NCI-H1436 (cell line): ENCODE data around the gene COPS3.

ENCODE experiments used
- DNase-seq: peaks from one replicate; lab custom pipeline; 2025; lab: John Stamatoyannopoulos, UW

COPS3 gene

DNA sequence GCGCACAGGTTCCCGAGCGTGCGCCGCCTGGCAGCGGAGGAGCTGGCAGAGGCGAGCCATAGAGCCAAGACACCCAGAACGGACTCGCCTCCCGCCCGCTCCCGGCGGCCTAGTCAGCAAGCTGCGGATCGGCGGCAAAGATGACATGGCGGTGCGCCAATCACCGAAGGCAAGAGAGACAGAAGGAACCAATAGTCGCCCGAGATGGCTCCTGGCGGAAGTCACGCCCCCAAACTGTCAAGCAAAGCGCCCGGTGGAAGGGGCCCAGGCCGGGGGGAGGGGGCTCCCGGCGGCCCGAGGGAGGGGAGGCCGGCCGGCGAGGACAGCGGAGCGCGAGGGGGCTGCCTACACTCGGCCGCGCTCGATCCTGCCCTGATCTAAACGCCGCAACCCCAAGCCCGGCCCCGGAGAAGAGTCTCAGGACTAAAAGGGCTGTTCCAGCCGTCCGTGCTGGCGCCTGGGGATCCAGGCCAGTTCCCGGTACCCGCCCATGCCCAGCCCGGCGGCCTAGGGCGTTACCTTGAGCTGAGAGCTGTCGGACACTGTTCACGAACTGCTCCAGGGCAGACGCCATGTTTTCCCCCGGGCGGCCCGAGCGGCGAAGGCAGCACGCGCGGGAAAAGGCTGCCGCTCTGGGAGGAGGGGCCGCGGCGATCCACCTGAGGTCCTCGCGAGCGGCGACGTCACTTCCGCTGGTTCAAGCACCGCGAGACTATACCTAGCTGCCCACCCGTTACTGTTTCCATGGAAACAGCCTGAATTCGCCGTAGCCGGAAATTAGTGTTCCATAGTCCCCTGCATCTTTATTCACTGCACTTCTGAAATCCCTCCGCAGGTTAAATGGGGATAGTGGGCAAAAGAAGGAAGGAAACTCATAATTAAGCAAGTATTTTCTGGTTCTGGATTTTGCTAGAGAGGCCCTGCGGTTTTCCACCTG, at the start of gene COPS3:
Gene COPS3 (minus strand): TSS at position 634 of the 937 bp plus-strand sequence. CDS start 60 bp downstream, at position 574.
- peak; percentile 99 for DNase-seq

DNA sequence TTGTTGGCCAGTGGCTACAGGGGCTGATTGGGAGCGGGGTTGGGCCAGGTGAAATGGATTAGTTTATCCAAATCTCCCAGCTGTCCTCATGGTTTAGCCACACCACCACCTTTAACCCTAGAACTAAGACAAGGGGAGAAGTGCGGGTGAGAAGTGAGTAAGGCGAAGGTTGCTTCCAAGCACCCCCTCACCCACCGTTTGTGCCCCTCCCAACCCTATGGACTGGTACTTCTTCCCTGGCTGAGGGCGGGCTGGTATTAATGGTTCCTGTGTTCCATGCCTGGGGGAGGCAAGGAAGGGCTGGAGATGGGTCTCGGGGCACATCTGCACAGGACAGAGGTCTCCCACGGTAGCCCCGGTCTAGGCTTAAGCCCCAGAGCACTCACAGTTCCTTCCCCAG, 47.2 kb upstream of the COPS3 start:
- no peak for DNase-seq

DNA sequence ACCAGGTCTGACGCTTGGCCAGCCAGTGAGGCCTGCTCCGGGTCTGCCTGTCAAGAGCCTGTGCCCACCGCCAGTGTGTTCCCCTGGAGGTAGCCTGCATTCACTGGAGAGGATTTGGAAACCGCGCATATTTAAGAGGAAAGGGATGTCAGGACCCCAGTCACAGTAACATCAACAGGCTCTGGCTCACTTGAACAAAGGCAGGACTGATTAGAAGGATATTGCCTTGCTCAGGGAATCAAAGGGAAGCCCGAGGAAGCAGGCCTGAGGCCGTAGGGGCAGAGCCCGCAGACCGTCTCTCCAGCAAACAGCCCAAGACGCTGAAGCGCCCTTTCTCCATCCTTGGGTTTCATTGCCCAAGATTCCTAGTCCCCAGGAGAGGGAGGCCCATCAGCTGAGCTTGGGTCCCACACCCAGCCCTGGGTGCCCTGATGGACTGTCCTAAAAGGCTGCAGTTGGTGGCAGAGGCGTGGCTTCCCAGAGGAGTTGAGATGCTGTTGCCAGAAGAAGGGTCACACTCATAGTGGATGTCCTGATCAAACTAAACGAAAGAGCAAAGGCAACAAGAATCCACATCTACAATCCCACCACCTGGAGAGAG, 45.3 kb upstream of the COPS3 start:
- no peak for DNase-seq

DNA sequence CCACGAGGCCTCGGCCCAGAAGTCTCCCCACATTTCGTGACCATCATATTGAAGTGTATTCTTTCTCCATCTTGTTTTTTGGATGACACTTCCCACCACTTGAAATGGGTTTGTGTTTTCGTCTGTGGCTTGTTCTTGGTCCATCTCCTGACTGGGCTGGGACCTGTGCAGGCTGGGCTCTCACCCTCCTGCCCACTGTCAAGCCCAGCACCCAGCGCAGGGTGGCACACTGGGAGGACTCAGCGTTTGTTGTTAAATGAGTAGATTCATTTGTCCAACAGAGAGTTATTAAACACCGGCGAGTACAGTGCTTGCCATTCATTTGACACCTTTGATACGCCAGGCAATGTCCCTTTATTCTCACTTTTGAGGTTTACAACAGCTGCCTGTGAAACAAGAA, 44.8 kb upstream of the COPS3 start:
- DNase-seq = no peak

DNA sequence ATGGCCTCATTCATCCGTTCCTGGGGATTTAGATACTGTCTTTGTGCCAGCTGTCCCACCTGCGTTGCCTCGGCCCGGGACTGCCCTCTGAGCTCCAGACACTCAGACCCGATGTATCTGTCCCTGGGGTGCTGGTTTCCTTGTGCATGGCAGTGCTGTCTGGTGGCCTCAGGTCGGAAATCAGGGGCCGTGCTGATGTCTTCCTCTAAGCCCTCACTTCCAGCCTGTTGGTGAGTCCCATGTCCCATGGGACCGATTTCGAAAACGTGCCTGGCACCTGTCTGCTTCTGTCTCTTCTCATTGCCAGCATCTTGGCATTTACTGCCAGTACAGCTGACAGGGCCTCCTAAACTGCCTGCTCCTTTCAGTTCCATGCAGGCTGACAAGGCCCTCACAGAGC, 44.2 kb upstream of the COPS3 start:
- DNase-seq = no peak

DNA sequence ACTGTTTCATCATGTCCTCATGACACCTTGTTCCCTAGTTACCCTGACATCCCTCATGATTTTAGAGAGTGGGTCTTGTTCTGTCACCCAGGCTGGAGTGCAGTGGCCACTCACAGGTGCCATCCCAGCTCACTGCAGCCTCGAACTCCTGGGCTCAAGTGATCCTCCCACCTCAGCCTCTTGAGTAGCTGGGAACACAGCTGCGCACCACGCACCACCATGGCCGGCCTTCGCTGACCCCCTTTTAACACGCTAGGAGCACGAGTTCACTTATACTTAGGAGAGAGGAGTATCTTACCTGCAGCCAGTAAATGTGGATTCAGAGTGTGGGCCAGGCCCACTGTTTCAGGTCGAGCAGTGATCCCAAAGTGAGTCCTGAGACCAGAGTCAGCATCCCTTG, 43.6 kb upstream of the COPS3 start:
- DNase-seq = no peak

DNA sequence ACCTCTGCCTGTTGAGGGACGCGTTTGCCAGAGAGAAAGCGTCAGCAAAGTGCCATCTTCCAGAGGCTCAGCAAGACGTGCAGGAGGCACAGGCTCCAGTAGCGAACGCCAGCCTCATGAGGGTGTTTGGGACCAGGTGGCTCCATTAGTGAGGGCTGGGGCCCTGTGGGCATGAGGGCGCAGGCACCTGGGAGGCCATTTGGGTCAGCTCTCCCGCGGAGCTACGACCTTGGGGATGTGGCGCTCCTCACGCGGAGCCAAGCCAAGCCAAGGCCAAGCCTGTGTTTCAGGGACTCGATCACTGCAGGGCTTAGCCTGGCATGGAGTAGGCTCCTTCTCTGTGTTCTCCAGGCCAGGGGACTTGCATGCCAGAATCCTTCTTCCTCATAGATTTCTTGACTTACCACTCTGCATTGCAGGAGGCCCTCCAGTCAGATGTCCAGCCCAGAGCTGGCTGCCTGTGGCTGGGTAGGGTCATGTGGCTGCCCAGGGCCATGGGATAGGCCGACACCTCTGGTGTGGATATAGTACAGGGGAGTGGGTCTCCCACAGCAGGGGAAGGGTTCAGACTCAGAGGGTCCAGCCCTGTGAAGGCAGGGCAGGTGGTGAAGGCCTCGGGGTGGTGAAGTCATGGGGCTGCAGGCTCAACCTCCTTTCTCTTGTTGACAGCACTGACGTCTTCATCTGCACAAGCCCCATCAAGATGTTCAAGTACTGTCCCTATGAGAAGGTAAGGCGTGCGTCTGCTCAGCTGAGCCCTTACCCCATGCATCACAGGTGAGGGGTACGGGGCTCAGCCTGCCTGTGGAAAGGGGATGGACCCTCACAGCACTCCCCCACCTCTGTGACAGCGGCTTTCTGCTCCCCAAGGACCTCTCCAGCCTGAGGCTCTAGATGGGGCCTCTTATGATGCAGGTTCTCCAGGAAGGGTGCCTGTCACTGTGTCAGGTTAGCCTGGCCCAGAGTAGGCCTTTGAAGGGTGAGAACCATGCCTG, 41.8 kb upstream of the COPS3 start:
- DNase-seq = no peak

DNA sequence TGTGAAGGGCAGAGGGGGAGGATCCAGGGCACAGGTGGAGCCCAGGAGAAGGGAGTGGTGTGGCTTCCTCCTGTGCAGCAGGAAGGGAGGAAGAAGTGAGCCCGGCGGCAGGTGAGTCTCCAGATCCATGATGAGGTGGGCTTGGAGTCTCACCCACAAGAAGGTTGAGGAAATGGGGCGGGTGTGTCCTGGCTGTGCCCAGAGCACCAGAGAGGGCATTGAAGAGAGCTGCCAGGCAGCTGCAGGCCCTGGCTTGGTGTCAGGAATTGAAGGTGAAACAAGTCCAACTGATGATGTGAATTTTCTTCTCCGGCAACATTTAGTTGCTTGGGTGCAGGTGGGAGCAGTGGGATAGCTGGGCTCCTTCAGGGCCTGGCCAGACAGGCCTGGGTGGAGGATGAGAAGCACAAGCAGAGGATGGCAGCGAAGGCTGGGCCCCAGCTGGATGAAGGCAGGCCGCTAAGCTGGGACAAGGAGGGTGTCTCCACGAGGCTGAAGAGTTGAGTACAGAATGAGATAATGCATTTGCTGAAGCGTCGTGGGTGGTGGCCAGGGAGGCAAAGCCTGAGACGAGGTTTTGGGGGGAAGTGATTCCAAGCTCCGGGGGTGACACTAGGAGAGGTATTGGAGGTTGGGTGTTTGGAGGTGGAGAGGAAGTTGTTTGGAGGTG, 40.4 kb upstream of the COPS3 start:
- DNase-seq = no peak

DNA sequence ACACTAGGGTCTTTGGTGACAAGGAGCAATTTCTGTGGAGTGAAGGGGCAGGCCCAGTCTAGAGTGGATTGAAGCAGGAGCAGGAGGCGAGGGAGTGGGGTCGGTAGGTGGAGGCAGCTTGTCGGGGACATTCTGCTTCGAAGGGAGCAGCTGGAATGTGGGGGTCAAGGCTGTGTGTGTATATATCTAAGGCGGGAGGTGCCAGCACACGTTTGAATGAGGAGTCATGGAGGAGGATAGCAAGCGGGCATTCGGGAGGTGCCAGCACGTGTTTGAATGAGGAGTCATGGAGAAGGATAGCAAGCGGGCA, 39.8 kb upstream of the COPS3 start:
- no peak for DNase-seq

DNA sequence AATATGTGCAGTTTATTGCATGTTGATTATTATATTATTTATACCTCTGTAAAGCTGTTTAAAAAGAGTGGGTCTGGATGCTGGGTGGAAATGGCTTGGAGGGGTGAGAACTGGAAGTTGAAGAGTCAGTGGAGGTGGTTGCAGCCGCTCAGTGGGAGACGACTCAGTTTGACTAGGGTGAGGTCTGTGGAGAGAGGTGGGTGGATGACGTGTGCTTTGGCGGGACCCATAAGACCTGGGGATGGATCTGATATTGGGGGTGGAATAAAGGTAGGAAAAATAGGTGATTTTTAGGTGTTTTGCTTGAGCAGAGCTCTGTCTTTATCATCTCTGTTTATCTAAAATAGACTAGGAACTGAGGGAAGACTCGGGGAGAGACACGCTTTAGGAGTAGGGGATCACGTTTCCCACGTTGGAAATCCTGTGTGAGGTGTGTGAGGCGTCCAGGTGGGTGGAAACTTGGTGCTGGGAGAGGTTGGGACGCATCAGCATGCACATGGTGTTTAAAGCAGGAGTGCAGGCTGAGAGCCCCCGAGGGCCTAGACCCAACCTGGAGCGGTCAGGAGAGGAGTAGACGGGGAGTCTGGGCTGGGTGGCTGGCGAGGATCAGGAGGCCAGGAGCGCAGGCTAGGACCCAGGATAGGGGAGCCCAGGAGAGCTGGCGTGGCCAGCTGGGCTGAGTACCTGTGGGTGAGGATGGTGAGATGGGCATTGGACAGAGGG, 39.3 kb upstream of the COPS3 start:
- DNase-seq = no peak

DNA sequence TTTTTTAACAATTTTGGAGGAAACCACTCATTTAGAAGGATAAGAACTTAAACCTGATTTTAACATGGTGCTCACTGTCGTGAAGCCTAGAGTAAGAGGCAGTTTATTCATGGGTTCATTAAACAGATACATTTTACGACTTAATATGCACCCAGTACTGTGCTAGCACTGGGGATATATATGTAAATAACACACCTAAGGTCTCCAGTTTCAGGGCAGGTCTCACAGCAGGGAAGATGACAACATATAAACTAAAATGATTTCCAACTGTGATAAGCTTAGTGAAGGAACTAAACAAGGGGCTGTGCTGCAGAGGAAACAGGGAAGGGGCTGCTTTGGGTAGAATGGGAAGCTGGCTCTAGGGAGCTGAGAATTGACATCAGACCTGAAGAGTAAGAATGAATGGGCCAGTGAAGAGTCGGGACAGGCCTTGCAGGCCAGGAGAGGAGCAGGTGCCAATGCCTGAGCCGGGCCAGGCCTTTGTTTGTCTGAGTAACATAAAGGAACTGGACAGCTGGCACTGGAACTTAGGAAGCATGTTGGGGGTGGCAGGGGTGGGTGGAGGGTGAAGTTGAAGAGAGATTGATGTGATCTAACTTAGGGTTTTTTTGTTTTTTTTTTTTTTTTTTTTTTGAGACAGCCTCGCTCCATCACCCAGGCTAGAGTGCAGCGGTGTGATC, 34.2 kb upstream of the COPS3 start:
- no peak for DNase-seq

DNA sequence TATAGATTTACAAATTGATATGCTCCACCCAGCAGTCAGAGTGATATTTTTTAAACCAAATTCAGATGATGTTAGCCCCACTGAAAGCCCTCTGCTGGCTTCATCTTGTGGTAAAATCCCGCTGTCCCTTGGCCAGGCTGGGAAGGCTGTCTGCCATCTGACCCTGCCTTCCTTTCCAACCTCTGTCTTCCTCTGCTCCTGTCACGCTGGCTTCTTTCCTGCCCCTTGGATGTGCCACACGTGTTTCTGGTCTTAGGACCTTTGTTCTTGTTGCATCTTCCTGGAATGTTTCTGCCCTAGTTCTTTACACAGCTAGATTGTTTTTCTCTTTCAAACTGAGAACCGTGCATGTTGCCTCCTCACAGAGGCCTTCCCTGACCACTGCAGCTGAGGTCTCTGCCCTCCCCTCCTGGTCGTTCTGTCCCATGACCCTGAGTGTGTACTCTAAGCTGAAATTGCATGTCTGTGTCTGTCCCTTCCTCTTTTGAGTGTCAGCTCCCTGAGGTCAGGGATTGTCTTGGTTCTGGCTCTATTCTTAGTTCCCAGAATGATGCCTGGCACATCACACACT, 33.5 kb upstream of the COPS3 start:
- no peak for DNase-seq

DNA sequence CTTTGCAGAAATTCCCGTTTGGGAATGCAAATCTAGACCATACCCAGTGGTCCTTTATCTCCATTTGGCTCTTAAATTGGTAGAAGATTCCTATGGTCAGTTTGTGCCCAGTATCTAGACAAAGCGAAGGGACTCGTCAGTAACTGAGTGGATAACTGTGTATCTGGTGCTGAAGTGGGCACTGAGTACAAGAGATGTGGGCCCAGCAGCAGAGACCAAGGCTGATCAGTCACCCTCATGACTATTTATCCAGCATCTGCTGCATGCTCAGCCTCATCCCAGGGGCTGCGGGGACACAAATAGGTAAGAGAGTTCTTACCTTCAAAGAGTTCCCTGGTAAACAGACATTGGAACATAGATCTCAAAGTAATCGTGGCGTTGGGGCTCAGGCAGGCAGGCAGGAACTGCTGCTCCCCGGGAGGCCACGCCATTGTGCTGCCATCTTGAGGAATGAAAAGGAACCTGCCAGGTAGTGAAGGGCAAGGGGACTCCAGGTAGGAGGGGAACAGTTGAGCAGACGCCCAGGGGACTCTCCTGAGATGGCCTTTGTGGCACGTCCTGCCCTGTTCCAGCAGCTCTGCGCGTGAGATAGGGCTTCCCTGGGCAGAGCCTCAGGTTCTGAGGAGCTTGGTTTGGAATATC, 32.4 kb upstream of the COPS3 start:
- DNase-seq = peak; percentile 39

DNA sequence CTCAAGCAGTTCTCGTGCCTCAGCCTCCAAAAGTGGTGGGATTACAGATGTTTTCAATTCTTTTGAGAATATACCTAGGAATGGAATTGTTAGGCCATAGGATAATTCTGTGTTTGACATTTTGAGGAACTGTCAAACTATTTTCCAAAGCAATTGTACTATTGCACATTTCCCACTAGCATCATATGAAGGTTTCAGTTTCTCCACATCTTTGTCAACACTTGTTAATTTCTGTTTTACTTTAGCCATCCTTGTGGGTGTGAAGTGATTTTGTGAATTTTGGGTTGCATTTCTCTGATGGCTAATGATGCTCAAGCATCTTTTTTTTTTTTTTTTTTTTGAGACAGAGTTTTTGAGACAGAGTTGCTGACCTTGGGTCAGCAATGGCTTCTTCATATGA, 28.3 kb upstream of the COPS3 start:
- no peak for DNase-seq

DNA sequence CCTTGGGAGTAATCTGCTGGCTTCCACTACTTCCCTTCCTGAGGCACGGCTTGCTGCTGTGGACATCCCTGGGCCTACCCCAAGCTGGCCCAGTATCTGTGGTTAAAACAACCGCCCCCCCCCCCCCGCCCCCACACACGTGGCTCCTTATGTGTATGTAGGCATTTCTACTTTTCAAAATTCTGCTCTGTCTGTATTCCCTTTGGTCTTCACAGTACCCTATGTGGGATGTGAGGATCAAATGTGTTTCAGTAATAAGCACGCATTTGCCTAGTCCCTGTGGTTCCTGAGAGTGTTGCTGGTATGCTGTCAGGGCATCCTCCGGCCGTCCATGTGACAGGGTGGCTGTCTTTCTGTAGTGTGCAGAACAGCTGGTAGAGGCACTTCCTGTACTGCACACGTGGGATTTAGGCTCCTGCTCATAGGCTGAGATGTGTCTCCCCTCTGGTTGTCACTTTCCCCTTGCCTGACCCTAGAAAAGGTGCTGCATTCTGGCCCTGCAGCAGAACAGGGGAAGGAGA, 24.3 kb upstream of the COPS3 start:
- DNase-seq = no peak

DNA sequence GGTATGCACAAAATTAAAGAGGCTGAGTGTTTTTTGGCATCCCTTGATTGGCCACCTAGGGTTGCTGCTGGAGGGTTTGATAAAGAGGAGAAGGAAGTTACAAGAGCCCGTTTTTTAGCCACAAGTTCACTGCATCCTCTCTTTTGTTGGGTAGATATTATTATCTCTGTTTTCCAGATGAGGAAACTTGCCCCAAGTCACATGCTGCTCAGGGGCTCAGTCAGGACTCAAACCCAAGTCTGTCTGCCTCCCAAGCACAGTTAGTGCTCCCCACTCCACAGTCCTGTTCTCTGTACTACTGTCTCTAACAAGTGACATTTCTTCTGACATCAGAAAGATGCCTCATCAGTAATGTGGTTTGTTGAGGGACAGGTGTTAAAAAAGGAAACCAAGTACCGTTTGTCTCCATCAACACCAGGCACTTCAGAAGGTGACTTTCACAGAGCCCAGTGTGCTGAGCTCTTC, 23.5 kb upstream of the COPS3 start:
- DNase-seq = no peak

DNA sequence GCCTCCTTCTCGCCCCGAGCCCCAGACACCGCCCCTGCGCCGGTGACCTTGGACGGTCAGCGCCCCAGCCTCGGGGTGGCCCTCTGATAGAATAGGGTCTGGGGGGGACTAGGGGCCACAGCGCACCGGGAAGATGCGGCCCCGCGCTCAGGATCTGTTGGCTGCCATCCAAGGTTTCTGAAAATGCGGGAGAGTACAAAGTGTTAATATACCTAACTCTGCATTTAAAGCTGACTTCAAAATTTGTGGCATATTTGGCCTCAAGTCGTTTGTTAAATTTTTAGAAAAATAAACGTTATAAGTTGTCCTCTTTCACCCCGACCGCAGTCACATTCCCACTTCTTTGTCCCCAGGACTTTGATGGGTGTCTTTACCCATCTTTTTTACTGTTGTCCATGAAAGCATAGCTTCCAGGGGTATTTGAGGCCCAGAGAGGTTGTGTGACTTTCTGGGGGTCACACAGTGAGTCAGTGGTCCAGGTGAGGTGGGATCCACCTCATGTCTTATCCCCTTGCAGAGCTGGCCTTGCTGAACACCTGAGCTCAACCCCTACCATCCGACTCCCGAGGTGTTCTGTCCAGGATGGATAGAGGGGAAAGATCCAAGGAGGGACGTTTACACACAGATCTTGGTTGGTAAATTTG, 22.9 kb upstream of the COPS3 start:
- no peak for DNase-seq

DNA sequence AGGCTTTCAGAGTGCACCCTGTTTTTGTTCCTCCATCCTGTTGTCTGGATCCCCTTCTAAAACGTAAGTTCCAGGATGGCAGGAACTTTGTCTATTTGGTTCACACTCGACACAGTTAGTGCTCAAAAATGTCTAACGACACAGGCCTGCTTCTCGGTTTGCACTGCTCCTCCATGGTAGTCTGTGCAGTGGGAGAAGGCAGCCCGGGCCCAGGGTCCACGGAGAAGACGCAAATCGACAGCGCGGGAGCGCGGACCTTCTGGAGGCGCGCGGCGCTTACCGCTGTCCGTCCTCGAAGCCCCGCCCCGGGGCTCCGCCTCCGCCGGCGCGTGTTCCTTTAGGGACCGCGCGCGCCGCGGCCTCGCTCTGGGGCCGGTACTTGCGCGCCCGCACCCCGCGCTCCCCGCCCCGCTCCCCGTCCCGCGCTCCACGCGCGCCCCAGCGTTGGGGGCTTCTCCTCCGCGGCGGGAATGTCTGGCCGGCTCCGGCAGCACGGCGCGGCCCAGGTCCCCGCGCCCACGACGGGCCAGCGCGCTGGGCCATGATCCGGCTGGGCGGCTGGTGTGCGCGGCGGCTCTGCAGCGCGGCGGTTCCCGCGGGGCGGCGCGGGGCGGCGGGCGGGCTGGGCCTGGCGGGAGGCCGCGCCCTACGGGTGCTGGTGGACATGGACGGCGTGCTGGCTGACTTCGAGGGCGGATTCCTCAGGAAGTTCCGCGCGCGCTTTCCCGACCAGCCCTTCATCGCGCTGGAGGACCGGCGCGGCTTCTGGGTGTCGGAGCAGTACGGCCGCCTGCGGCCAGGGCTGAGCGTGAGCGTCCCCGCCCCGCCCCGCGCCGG, 22.2 kb upstream of the COPS3 start, which contains the start of gene NT5M:
Gene NT5M (plus strand): TSS at position 364 of the 837 bp plus-strand sequence. CDS start 178 bp downstream, at position 542.
- peak; percentile 89 for DNase-seq
